HAP-1 (cell line): Measurements from ENCODE around the gene VAV3.
"Not testable (repeated sequence)": the region's sequence is repeated elsewhere in the genome, so short reads cannot be mapped to it uniquely, and the experiment has no call there.

Experiments
- DNase-seq, 2 experiments: peaks; one replicate each; pipeline ENCODE4 v3.0.0-alpha.2; 2016 to 2020; ENCODE audit warnings: low spot score in 2 of 2
- H3K27me3 ChIP-seq: fragments of 250-450 bp; sonication (Bioruptor Pico); 2 replicates; pipeline ENCODE4 v1.5.1; 2020; ENCODE audit warnings: low read depth, mild to moderate bottlenecking, moderate library complexity
- H3K36me3 ChIP-seq: fragments of 250-450 bp; sonication (Bioruptor Pico); replicated peaks from 2 replicates; pipeline ENCODE4 v1.5.1; 2020; ENCODE audit warnings: mild to moderate bottlenecking
- H3K4me1 ChIP-seq: fragments of 250-450 bp; sonication (Bioruptor Pico); 2 replicates; pipeline ENCODE4 v1.5.1; 2020; ENCODE audit warnings: mild to moderate bottlenecking
- H3K4me3 ChIP-seq: fragments of 250-450 bp; sonication (Bioruptor Pico); 2 replicates; pipeline ENCODE4 v1.5.1; 2020; ENCODE audit warnings: mild to moderate bottlenecking, moderate library complexity
- H3K9me3 ChIP-seq: fragments of 250-450 bp; sonication (Bioruptor Pico); 2 replicates; pipeline ENCODE4 v1.5.1; 2020; ENCODE audit warnings: mild to moderate bottlenecking, moderate library complexity
- in situ Hi-C: fragments of 300-500 bp; cut with MboI; formaldehyde crosslinking; loops from 3 replicates; pipeline ENCODE4 v1.14.3; 2020; ENCODE audit warnings: low sequenced_read_pairs, inconsistent platforms, mixed read lengths

Gene VAV3

GRCh38 chr1:107661158-107661557 is 303.8 kb downstream of the VAV3 start:
- Histone ChIP-seq H3K4me3 (no peak overlapping the region), H3K9me3 (no peaks in the 10 kb centered on the region), H3K27me3 (no peaks in the 10 kb centered on the region), H3K4me1 (no peaks in the 10 kb centered on the region; the same call in 1 of the 2 replicates), H3K36me3 (no peaks in the 10 kb centered on the region)
- no peak for DNase-seq
- in situ Hi-C loops, result no loop called here

DNA sequence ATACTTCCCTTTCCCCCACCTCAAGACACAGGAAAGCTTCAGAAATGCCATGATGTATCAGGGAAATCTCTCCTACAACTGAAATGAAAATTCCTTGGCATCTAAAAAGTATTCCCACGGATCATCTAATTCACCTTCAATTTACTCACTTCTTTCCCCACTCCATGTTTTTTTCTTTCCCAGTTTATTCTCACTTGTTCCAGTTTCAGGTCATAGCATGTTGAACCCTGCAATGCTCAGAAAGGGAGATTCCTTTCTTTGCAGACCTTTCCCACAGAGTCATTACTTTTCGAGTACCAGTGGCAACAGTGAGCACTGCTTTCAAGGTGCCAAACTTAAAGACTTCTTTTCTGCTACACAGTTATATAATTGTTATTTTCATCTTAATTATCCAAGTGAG is 305.0 kb downstream of the VAV3 start:
- H3K4me3 ChIP-seq, result no peak overlapping the region
- H3K4me1 ChIP-seq, result no peaks in the 10 kb centered on the region; the same call in 1 of the 2 replicates
- H3K9me3 ChIP-seq, result no peaks in the 10 kb centered on the region
- in situ Hi-C loops, result no loop called here
- no peaks in the 10 kb centered on the region for H3K36me3 ChIP-seq
- no peak for DNase-seq
- no peaks in the 10 kb centered on the region for H3K27me3 ChIP-seq

GRCh38 chr1:107657356-107657755 is 307.6 kb downstream of the VAV3 start:
- Histone ChIP-seq H3K4me1 (no peaks in the 10 kb centered on the region; the same call in 1 of the 2 replicates), H3K9me3 (no peaks in the 10 kb centered on the region)
- in situ Hi-C loops, result no loop called here

DNA sequence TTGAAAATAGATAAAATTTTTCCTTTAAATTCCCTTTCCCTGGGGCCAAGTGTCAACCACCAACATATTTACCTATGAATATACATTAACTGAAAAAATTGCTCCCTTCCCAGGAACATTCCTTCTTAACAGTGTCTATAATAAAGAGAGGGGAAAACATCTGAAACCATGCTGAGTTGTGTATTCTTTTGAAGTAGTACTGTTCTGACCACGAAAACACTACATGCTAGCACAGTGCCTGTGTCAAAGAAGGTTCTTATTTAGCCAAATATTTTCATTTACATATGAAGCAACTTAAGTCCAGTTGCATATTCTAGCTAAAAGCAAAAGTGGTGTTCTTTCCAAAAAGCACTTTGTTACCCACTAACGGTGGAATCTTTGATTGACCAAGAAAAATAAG is 311.2 kb downstream of the VAV3 start:
- in situ Hi-C loops, result no loop called here
- DNase-seq, result peak in 1 of 2 experiments; percentile 24
- no peaks in the 10 kb centered on the region for H3K36me3 ChIP-seq

More at GRCh38 chr1:107657356-107657755, 307.6 kb downstream of the VAV3 start:
- H3K27me3 ChIP-seq, result no peaks in the 10 kb centered on the region
- H3K4me3 ChIP-seq, result no peak overlapping the region
- DNase-seq, result peak in 1 of 2 experiments; percentile 7
- no peaks in the 10 kb centered on the region for H3K36me3 ChIP-seq

GRCh38 chr1:107653005-107653404 is 312.0 kb downstream of the VAV3 start:
- no peak for DNase-seq
- in situ Hi-C loops, result no loop called here
- H3K9me3 ChIP-seq, result no peaks in the 10 kb centered on the region
- H3K27me3 ChIP-seq, result no peaks in the 10 kb centered on the region
- H3K36me3 ChIP-seq, result no peaks in the 10 kb centered on the region
- no peaks in the 10 kb centered on the region; the same call in 1 of the 2 replicates for H3K4me1 ChIP-seq
- H3K4me3 ChIP-seq, result no peak overlapping the region

More for the DNA sequence above, 311.2 kb downstream of the VAV3 start:
- Histone ChIP-seq H3K4me1 (no peaks in the 10 kb centered on the region; the same call in 1 of the 2 replicates), H3K9me3 (no peaks in the 10 kb centered on the region), H3K4me3 (no peak overlapping the region), H3K27me3 (no peaks in the 10 kb centered on the region)

GRCh38 chr1:107650825-107651224 is 314.2 kb downstream of the VAV3 start:
- H3K4me1 ChIP-seq, DNase-seq, in situ Hi-C loops: not testable (repeated sequence)

GRCh38 chr1:107649023-107649422 is 316.0 kb downstream of the VAV3 start:
- H3K4me1 ChIP-seq, result no peaks in the 10 kb centered on the region

More at GRCh38 chr1:107650825-107651224, 314.2 kb downstream of the VAV3 start:
- H3K27me3 ChIP-seq, H3K4me3 ChIP-seq, H3K36me3 ChIP-seq, H3K9me3 ChIP-seq: not testable (repeated sequence)

GRCh38 chr1:107648071-107648470 is 316.9 kb downstream of the VAV3 start:
- no peaks in the 10 kb centered on the region for H3K4me1 ChIP-seq
- no peaks in the 10 kb centered on the region for H3K9me3 ChIP-seq
- in situ Hi-C loops, result no loop called here
- H3K4me3 ChIP-seq, result no peak overlapping the region
- DNase-seq, result no peak
- no peaks in the 10 kb centered on the region for H3K36me3 ChIP-seq
- H3K27me3 ChIP-seq, result no peaks in the 10 kb centered on the region

More at GRCh38 chr1:107649023-107649422, 316.0 kb downstream of the VAV3 start:
- Histone ChIP-seq H3K27me3 (no peaks in the 10 kb centered on the region), H3K4me3 (no peak overlapping the region), H3K9me3 (no peaks in the 10 kb centered on the region), H3K36me3 (no peaks in the 10 kb centered on the region)
- DNase-seq, result no peak
- in situ Hi-C loops, result no loop called here

DNA sequence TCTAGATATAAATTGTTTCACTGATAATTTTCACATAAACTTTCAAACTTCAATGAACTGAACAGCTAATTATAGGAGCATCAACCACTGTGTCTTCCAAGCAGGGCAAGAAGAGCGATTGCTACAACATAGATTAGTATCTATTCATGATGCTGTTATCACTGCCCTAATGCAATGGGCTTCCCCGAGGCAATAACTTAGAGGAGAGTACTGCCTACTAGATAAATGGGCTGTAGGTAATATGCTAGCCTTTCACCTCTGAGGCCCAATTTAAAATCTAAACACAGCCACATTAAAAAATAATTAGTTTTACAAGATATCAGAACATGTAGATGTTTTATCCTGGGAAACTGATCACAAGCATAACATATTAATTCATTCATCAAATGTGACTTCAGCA is 318.0 kb downstream of the VAV3 start:
- no peaks in the 10 kb centered on the region for H3K36me3 ChIP-seq
- no peaks in the 10 kb centered on the region for H3K27me3 ChIP-seq
- H3K9me3 ChIP-seq, result no peaks in the 10 kb centered on the region
- in situ Hi-C loops, result no loop called here
- H3K4me3 ChIP-seq, result no peak overlapping the region
- H3K4me1 ChIP-seq, result no peaks in the 10 kb centered on the region
- DNase-seq, result no peak

DNA sequence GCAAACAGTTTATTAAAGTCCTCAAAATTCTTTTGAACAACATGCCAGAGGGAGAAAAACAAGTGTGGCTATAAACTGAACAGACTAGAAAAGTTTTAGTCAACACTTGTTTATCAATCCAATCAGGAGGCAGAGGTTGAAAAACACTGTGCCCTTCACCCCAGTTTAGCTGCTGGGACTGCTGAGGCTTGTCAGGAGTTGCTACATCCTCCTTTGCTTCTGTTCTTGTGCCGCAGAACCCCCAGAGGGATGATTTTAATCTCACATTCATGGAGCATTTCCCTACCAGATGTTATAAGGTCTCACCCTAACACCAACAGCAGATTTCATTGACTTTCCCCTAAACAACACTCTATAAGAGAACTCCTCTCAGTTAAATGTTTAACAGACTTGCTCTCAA is 321.2 kb downstream of the VAV3 start:
- in situ Hi-C loops, result no loop called here
- no peaks in the 10 kb centered on the region for H3K4me1 ChIP-seq
- no peak for DNase-seq
- H3K27me3 ChIP-seq, result peaks cover 2% of the 10 kb centered on the region; the same call in 1 of the 2 replicates
- no peaks in the 10 kb centered on the region for H3K36me3 ChIP-seq
- no peaks in the 10 kb centered on the region for H3K9me3 ChIP-seq
- no peak overlapping the region for H3K4me3 ChIP-seq

DNA sequence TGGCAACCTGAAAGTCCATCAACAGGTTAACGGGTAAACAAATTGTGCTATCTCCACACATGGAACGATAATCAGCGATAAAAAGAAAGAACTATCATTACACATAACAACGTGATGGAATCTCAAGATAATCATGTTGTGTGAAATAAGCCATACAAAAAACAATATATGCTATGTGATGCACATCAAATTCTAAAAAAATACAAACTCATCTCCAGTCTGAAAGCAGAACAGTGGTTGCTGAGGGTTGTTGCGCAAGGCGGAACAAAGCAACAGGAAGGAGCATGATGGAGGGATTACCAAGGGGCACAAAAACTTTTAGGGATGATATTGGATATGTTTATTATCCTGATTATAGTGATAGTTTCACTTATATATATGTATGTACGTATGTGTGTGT is 324.8 kb downstream of the VAV3 start:
- DNase-seq, result no peak
- no peaks in the 10 kb centered on the region for H3K36me3 ChIP-seq
- in situ Hi-C loops, result no loop called here
- no peaks in the 10 kb centered on the region for H3K4me1 ChIP-seq
- peaks cover 2% of the 10 kb centered on the region; the same call in 1 of the 2 replicates for H3K27me3 ChIP-seq
- H3K9me3 ChIP-seq, result no peaks in the 10 kb centered on the region
- H3K4me3 ChIP-seq, result no peak overlapping the region

GRCh38 chr1:107637101-107637500 is 327.9 kb downstream of the VAV3 start:
- Histone ChIP-seq H3K9me3 (no peaks in the 10 kb centered on the region), H3K4me3 (no peak overlapping the region), H3K4me1 (no peaks in the 10 kb centered on the region), H3K36me3 (no peaks in the 10 kb centered on the region), H3K27me3 (peaks cover 2% of the 10 kb centered on the region; the same call in 1 of the 2 replicates)
- no peak for DNase-seq
- in situ Hi-C loops, result no loop called here

DNA sequence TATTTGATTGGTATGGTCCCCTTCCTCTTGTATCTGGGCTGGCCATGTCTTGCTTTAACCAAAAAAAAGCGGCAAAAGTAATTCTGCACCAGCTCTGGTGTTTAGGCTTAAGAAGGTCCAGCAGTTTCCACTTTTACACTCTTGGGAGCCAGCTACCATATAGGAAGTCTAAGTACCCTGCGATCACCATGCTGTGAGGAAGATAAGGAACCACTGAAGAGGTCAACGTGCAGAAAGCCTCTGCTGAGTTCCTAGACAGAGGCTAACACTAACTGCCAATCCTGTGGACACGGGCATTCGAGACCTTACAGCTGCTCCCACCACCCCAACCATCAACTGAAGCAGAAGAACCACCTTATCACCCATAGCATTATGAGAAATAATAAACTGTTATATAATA is 331.4 kb downstream of the VAV3 start:
- DNase-seq, result no peak
- H3K9me3 ChIP-seq, result no peaks in the 10 kb centered on the region
- H3K36me3 ChIP-seq, result no peaks in the 10 kb centered on the region
- no peak overlapping the region for H3K4me3 ChIP-seq
- H3K4me1 ChIP-seq, result no peaks in the 10 kb centered on the region
- no peaks in the 10 kb centered on the region for H3K27me3 ChIP-seq
- in situ Hi-C loops, result no loop called here

DNA sequence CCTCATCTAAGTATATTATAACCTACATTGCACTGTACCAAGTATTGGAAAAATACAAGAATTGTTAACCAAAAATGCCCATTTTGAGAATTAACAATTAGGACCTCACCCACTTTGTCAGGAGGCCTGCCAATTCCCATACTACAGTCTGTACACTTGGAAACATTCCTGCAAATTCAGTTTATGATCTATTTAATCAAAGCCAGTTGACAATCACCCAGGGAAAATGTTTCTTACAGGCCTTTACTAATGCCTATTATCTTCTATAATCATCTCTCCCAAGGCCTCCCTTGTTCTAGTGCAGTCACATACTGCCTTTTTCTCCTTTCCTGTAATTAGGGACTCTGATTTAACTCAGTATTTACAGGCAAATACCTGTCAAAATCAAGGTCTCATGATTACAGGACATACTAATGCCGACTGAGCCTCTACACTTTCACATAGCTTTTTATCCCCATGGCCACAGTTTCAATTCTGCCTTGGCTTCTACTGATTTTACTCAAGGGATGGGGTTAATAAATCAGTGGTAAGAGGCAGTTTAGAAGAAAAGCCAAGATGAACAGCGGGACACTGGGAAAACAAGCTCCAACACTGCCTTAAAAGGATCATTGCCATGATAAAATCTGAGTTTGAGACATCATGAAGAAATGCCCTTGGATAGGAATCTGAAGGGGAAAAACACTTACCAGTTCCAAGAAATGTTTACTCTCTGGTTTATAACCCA is 338.7 kb downstream of the VAV3 start:
- in situ Hi-C loops, result no loop called here
- no peaks in the 10 kb centered on the region for H3K27me3 ChIP-seq
- H3K4me1 ChIP-seq, result no peaks in the 10 kb centered on the region
- no peak for DNase-seq
- no peaks in the 10 kb centered on the region for H3K36me3 ChIP-seq
- H3K4me3 ChIP-seq, result no peak overlapping the region
- no peaks in the 10 kb centered on the region; the same call in 1 of the 2 replicates for H3K9me3 ChIP-seq
